Gastroesophageal sphincter (tissue), 3 donors: ENCODE data around the gene AVP.

ENCODE experiments used
- EP300 ChIP-seq: sonication (generic); formaldehyde crosslinking; IDR thresholded peaks from one replicate; pipeline ENCODE4 v1.6.1; 2017; ENCODE audit warnings: antibody characterized with exemption, mild to moderate bottlenecking
- POLR2A ChIP-seq, 2 donors: fragments of 450-650 bp; IDR thresholded peaks; one replicate each; pipeline ENCODE4 v1.6.1; 2017; ENCODE audit warnings: antibody characterized with exemption in 2 of 2, mild to moderate bottlenecking in 2 of 2, moderate library complexity in 1 of 2
- POLR2AphosphoS5 ChIP-seq: sonication (generic); formaldehyde crosslinking; IDR thresholded peaks from one replicate; pipeline ENCODE4 v1.6.1; 2017; ENCODE audit warnings: antibody characterized with exemption
- TF ChIP-seq, protein P1 (sequence below), 4 experiments: fragments of 200-600 bp in 2 of 4; fragments of 450-650 bp in 2 of 4; sonication (generic) in 1 of 4; IDR thresholded peaks; one replicate each; pipeline ENCODE4 v1.5.1; 2017 to 2019; ENCODE audit warnings: antibody characterized with exemption in 4 of 4, mild to moderate bottlenecking in 2 of 4, moderate library complexity in 2 of 4

DNA sequence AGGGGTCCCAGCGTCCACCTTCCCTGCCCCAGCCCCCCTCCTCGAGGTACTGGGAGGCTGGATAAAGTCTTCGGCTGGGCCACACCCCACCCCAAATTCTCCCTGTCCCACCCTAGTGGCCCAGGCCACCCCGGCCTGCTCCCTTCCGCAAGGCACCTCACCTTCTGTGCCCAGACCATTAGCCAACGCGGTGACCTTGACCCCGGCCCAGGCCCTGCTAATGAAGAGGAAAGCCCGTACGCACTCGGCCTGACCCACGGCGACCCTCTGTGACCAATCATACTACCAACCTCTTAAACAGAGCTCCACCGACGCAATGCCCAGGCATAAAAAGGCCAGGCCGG lies 13.3 kb downstream of the AVP start:
- TF ChIP-seq, protein P1, sequence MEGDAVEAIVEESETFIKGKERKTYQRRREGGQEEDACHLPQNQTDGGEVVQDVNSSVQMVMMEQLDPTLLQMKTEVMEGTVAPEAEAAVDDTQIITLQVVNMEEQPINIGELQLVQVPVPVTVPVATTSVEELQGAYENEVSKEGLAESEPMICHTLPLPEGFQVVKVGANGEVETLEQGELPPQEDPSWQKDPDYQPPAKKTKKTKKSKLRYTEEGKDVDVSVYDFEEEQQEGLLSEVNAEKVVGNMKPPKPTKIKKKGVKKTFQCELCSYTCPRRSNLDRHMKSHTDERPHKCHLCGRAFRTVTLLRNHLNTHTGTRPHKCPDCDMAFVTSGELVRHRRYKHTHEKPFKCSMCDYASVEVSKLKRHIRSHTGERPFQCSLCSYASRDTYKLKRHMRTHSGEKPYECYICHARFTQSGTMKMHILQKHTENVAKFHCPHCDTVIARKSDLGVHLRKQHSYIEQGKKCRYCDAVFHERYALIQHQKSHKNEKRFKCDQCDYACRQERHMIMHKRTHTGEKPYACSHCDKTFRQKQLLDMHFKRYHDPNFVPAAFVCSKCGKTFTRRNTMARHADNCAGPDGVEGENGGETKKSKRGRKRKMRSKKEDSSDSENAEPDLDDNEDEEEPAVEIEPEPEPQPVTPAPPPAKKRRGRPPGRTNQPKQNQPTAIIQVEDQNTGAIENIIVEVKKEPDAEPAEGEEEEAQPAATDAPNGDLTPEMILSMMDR (IDR thresholded peaks at IDR 0.05): no peak
- no peak for TF ChIP-seq POLR2AphosphoS5
- no peak for TF ChIP-seq EP300
- no peak for TF ChIP-seq POLR2A (IDR thresholded peaks at IDR 0.05)
